ENCODE results near the gene VMAC. TPM values are rescaled to one million over a fixed set of nuclear protein-coding genes. Genes with fewer than 3 reads are reported as not detected.

The VMAC gene
- total RNA-seq, 1 donor from 2014 or later: 2.5 TPM

GRCh38 chr19:5918463-5919079 is 13.9 kb downstream of the VMAC start:
- intact Hi-C loops (cut with micrococcal nuclease): no loop called here
- no peak for DNase-seq
- Histone ChIP-seq H3K27ac (replicated peaks) (no peak overlapping the region), H3K4me1 (peaks cover 33% of the 10 kb centered on the region), H3K27me3 (ENCODE audit: low read depth) (no peaks in the 10 kb centered on the region), H3K4me3 (no peak overlapping the region), H3K36me3 (peaks cover 83% of the 10 kb centered on the region), H3K9me3 (replicated peaks) (no peaks in the 10 kb centered on the region)
- TF ChIP-seq CTCF (IDR thresholded peaks at IDR 0.05; ENCODE audit: borderline replicate concordance): no peak

GRCh38 chr19:5921516-5922160 is 17.0 kb downstream of the VMAC start:
- DNase-seq: no peak
- intact Hi-C loops (cut with micrococcal nuclease): no loop called here

GRCh38 chr19:5922161-5922545 is 17.5 kb downstream of the VMAC start:
- H3K9me3 ChIP-seq (replicated peaks): no peaks in the 10 kb centered on the region
- no peak for TF ChIP-seq CTCF (IDR thresholded peaks at IDR 0.05; ENCODE audit: borderline replicate concordance)
- H3K4me3 ChIP-seq: no peak overlapping the region
- no peak for DNase-seq
- intact Hi-C loops (cut with micrococcal nuclease): no loop called here
- H3K27ac ChIP-seq (replicated peaks): no peak overlapping the region
- peaks cover 15% of the 10 kb centered on the region for H3K4me1 ChIP-seq
- H3K36me3 ChIP-seq: peaks cover 94% of the 10 kb centered on the region
- H3K27me3 ChIP-seq (ENCODE audit: low read depth): no peaks in the 10 kb centered on the region

More at GRCh38 chr19:5921516-5922160, 17.0 kb downstream of the VMAC start:
- no peaks in the 10 kb centered on the region for H3K27me3 ChIP-seq (ENCODE audit: low read depth)
- H3K36me3 ChIP-seq: peaks cover 96% of the 10 kb centered on the region
- H3K4me3 ChIP-seq: no peak overlapping the region
- H3K9me3 ChIP-seq (replicated peaks): no peaks in the 10 kb centered on the region
- no peak overlapping the region for H3K27ac ChIP-seq (replicated peaks)
- TF ChIP-seq CTCF (IDR thresholded peaks at IDR 0.05; ENCODE audit: borderline replicate concordance): no peak
- peaks cover 14% of the 10 kb centered on the region for H3K4me1 ChIP-seq

GRCh38 chr19:5923356-5923755 is 18.7 kb downstream of the VMAC start:
- intact Hi-C loops (cut with micrococcal nuclease): no loop called here
- Histone ChIP-seq H3K9me3 (replicated peaks) (no peaks in the 10 kb centered on the region), H3K4me3 (no peak overlapping the region), H3K4me1 (peaks cover 26% of the 10 kb centered on the region), H3K36me3 (peaks cover 94% of the 10 kb centered on the region), H3K27me3 (ENCODE audit: low read depth) (no peaks in the 10 kb centered on the region), H3K27ac (replicated peaks) (no peak overlapping the region)
- no peak for TF ChIP-seq CTCF (IDR thresholded peaks at IDR 0.05; ENCODE audit: borderline replicate concordance)
- no peak for DNase-seq

- no peaks in the 10 kb centered on the region for H3K9me3 ChIP-seq (replicated peaks)
- no peaks in the 10 kb centered on the region for H3K27me3 ChIP-seq (ENCODE audit: low read depth)
- TF ChIP-seq CTCF (IDR thresholded peaks at IDR 0.05; ENCODE audit: borderline replicate concordance): no peak
- peaks cover 94% of the 10 kb centered on the region for H3K36me3 ChIP-seq
- peaks cover 26% of the 10 kb centered on the region for H3K4me1 ChIP-seq
- no peak overlapping the region for H3K4me3 ChIP-seq
- H3K27ac ChIP-seq (replicated peaks): peak overlapping the region; percentile 80
- intact Hi-C loops (cut with micrococcal nuclease): no loop called here
- no peak for DNase-seq
These were observed 21.3 kb downstream of the VMAC start for GRCh38 chr19:5925830-5926427.

Measured in left ventricle myocardium inferior (tissue), 1 donor.